Activated CD4-positive, alpha-beta T cell treated with anti-CD3 and anti-CD28 coated beads, Interleukin-2, amount 10 ng/mL, durations not matched to agents 7 days and 5 days (primary cell): ENCODE data around the gene ARHGAP30. TPM values are rescaled to one million over a fixed set of nuclear protein-coding genes. Genes with fewer than 3 reads are reported as not detected.
A peak's percentile ranks its signal among the peaks of the same experiment; 100 is the strongest.

Experiments used
- CTCF ChIA-PET: fragments of 350-600 bp; sonication (Branson Sonifier 250); formaldehyde crosslinking; loops from one replicate; lab custom pipeline; 2021; ENCODE audit warnings: antibody characterized with exemption; lab: Charles Lee
- POLR2A ChIA-PET: fragments of 350-600 bp; sonication (Branson Sonifier 250); formaldehyde crosslinking; loops from one replicate; lab custom pipeline; 2021; ENCODE audit warnings: antibody characterized with exemption; lab: Charles Lee
- DNase-seq: peaks from one replicate; pipeline ENCODE4 v3.0.0-alpha.2; 2020
- H3K27ac Mint-ChIP-seq: one replicate; pipeline ENCODE4 v1.8.0; 2021; ENCODE audit warnings: mild to moderate bottlenecking, moderate library complexity, mixed read lengths
- H3K27me3 Mint-ChIP-seq: one replicate; pipeline ENCODE4 v1.8.0; 2021; ENCODE audit warnings: mixed read lengths
- H3K36me3 Mint-ChIP-seq: one replicate; pipeline ENCODE4 v1.8.0; 2021; ENCODE audit warnings: low read depth, mixed read lengths
- H3K4me1 Mint-ChIP-seq: one replicate; pipeline ENCODE4 v1.8.0; 2021; ENCODE audit warnings: mixed read lengths
- H3K4me3 Mint-ChIP-seq: one replicate; pipeline ENCODE4 v1.8.0; 2021; ENCODE audit warnings: mild to moderate bottlenecking, moderate library complexity, mixed read lengths
- H3K9me3 Mint-ChIP-seq: one replicate; pipeline ENCODE4 v1.8.0; 2021; ENCODE audit warnings: mixed read lengths
- total RNA-seq, 2 experiments: library from RNA; stranded (reverse); gene quantifications; one replicate each; pipeline ENCODE4 v1.2.3, GENCODE V29; 2021

Gene ARHGAP30
- total RNA-seq, 2 experiments from 2014 or later: 244 to 304 TPM

DNA sequence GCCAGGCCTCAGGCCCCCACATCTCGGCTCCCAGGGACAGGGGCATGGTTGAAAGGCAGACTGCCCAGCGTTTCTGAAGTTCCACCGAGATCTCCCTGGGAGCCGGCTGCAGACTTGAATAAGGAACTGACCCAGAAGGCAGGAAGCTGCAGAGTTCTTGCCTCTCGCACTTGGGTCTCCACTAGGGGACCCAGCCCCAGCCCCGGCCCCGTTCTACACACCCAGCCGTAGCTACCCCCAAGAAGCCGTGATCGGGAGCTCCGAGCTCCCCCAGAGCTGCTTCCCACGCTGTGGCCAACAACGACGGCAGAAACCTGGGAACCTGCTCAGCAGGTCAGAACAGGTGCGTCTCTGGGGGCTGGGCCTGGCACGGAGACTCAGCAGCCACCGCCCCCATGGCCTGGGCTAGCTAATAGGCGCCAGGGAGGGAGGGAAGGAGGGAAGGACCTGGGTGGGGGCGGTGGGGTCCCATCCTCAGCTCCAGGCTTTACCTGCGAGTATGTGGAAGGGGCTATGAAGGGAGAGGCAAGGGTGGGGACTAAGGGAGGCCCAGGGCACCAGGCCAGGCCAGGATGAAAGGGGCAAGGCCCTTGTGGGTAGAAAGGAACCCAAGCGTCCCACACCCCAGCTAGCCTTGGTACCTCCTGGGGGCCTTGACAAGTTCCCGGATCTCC is 19.7 kb upstream of the ARHGAP30 start, which contains the start of gene NECTIN4:
TSS of gene NECTIN4 (minus strand) at position 308 of the 674 bp plus-strand sequence. CDS start at position 46, 262 bp downstream.
- CTCF ChIA-PET: interaction anchor here (0.9 to 9.5 kb wide), 5 partner anchors 8 to 408 kb away, joined by 3 to 88 read pairs (median 6); partner anchors contain the start of genes ARHGAP30, KLHDC9 and TOMM40L

GRCh38 chr1:161088587-161089110 is 19.0 kb upstream of the ARHGAP30 start:
- H3K27me3 Mint-ChIP-seq: no peaks in the 10 kb centered on the region
- POLR2A ChIA-PET: no interaction called here

More for the DNA sequence above, 19.7 kb upstream of the ARHGAP30 start, which contains the start of gene NECTIN4:
- Mint-ChIP-seq H3K27me3 (no peaks in the 10 kb centered on the region), H3K9me3 (no peaks in the 10 kb centered on the region), H3K36me3 (no peaks in the 10 kb centered on the region), H3K4me1 (peaks cover 32% of the 10 kb centered on the region), H3K4me3 (no peak within 1 kb of the TSS), H3K27ac (peak within 1 kb of the TSS; percentile 55)
- POLR2A ChIA-PET: no interaction called here
- DNase-seq: no peak

GRCh38 chr1:161086457-161086856 is 16.8 kb upstream of the ARHGAP30 start:
- H3K4me1 Mint-ChIP-seq: peaks cover 11% of the 10 kb centered on the region
- ChIA-PET CTCF (interaction anchor here (0.8 to 9.5 kb wide), 5 partner anchors 11 to 83 kb away, joined by 3 to 88 read pairs (median 4); partner anchors contain the start of genes ARHGAP30, KLHDC9 and USF1), POLR2A (no interaction called here)
- no peaks in the 10 kb centered on the region for H3K36me3 Mint-ChIP-seq
- H3K9me3 Mint-ChIP-seq: no peaks in the 10 kb centered on the region
- no peaks in the 10 kb centered on the region for H3K27me3 Mint-ChIP-seq
- H3K4me3 Mint-ChIP-seq: no peak overlapping the region
- no peak overlapping the region for H3K27ac Mint-ChIP-seq
- no peak for DNase-seq

More at GRCh38 chr1:161088587-161089110, 19.0 kb upstream of the ARHGAP30 start:
- CTCF ChIA-PET: interaction anchor here (2.5 to 9.5 kb wide), 3 partner anchors 9 to 15 kb away, joined by 6 to 88 read pairs (median 58); partner anchors contain the start of genes ARHGAP30 and KLHDC9
- DNase-seq: no peak
- Mint-ChIP-seq H3K27ac (no peak overlapping the region), H3K9me3 (no peaks in the 10 kb centered on the region), H3K4me1 (peaks cover 30% of the 10 kb centered on the region), H3K36me3 (no peaks in the 10 kb centered on the region), H3K4me3 (no peak overlapping the region)

DNA sequence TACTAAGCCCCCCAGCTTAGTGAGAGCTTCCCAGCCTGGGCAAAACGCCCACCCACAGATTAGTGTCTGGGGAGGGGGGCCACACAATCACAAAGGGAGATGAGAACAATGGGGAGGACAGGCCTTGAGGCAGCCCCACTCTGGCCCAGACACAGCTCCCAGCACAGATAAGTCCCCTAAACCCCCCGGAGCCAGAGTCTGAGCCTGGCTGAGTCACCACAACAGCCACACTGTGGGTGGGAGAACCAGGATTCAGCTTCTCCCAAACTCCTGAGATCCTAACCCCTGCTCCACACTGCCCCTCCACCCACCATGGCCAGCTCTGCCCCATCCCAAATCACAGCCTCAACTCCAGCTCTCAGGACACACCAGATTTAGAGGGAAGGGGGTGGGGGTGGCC is 15.5 kb upstream of the ARHGAP30 start:
- Mint-ChIP-seq H3K27me3 (no peaks in the 10 kb centered on the region), H3K36me3 (no peaks in the 10 kb centered on the region), H3K4me1 (no peaks in the 10 kb centered on the region), H3K4me3 (no peak overlapping the region), H3K9me3 (no peaks in the 10 kb centered on the region), H3K27ac (no peak overlapping the region)
- CTCF ChIA-PET: interaction anchor here (0.5 to 9.5 kb wide), 6 partner anchors 8 to 52 kb away, joined by 4 to 88 read pairs (median 5); partner anchors contain the start of genes ARHGAP30, KLHDC9 and USF1
- no peak for DNase-seq
- POLR2A ChIA-PET: no interaction called here

- H3K27me3 Mint-ChIP-seq: no peaks in the 10 kb centered on the region
- no peak overlapping the region for H3K27ac Mint-ChIP-seq
- CTCF ChIA-PET: interaction anchor here (0.7 to 9.5 kb wide), 5 partner anchors 8 to 34 kb away, joined by 3 to 88 read pairs (median 6); partner anchors contain the start of genes ARHGAP30 and KLHDC9
- H3K36me3 Mint-ChIP-seq: no peaks in the 10 kb centered on the region
- H3K4me1 Mint-ChIP-seq: no peaks in the 10 kb centered on the region
- POLR2A ChIA-PET: no interaction called here
- H3K9me3 Mint-ChIP-seq: no peaks in the 10 kb centered on the region
- no peak overlapping the region for H3K4me3 Mint-ChIP-seq
- DNase-seq: no peak
Observed at GRCh38 chr1:161084597-161084988, 14.9 kb upstream of the ARHGAP30 start.

- no peak overlapping the region for H3K4me3 Mint-ChIP-seq
- ChIA-PET CTCF (interaction anchor here (1.2 to 9.5 kb wide), 4 partner anchors 9 to 35 kb away, joined by 3 to 88 read pairs (median 32); partner anchors contain the start of genes ARHGAP30 and KLHDC9), POLR2A (no interaction called here)
- no peak overlapping the region for H3K27ac Mint-ChIP-seq
- no peaks in the 10 kb centered on the region for H3K4me1 Mint-ChIP-seq
- no peak for DNase-seq
- H3K36me3 Mint-ChIP-seq: no peaks in the 10 kb centered on the region
- no peaks in the 10 kb centered on the region for H3K9me3 Mint-ChIP-seq
- no peaks in the 10 kb centered on the region for H3K27me3 Mint-ChIP-seq
Observed at GRCh38 chr1:161083748-161084596, 14.3 kb upstream of the ARHGAP30 start.

GRCh38 chr1:161082996-161083747 is 13.5 kb upstream of the ARHGAP30 start:
- Mint-ChIP-seq H3K4me3 (no peak overlapping the region), H3K4me1 (no peaks in the 10 kb centered on the region), H3K27me3 (no peaks in the 10 kb centered on the region), H3K27ac (no peak overlapping the region), H3K36me3 (no peaks in the 10 kb centered on the region), H3K9me3 (no peaks in the 10 kb centered on the region)
- POLR2A ChIA-PET: no interaction called here
- CTCF ChIA-PET: interaction anchor here (2.0 to 9.5 kb wide), 3 partner anchors 10 to 14 kb away, joined by 6 to 88 read pairs (median 58); partner anchors contain the start of genes ARHGAP30 and KLHDC9
- DNase-seq: no peak

DNA sequence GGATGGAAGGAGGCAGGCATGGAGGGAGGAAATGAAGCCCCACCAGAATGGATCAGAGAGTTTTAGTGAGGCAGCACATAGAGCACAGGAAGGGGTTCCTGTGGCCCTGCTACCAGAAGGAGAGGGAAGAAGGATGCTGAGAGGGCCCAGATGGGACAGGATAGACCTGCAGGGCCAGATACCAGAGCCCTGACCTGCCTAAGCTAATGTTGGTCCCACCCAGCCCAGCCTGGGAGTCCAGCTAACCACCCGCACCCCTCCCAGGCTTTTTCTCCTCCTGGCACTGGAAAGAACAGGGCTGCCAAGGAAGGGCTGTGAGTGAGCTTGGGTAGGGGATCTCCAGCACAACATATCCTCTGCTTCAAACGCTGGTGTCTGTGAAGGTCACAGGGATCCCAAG is 12.8 kb upstream of the ARHGAP30 start:
- ChIA-PET CTCF (interaction anchor here (9.5 kb wide), 1 partner anchor 9 kb away, joined by 88 read pairs; the partner anchor contains the start of gene ARHGAP30), POLR2A (no interaction called here)
- Mint-ChIP-seq H3K4me3 (no peak overlapping the region), H3K27me3 (no peaks in the 10 kb centered on the region), H3K36me3 (no peaks in the 10 kb centered on the region), H3K27ac (no peak overlapping the region), H3K4me1 (no peaks in the 10 kb centered on the region), H3K9me3 (no peaks in the 10 kb centered on the region)
- no peak for DNase-seq

- Mint-ChIP-seq H3K36me3 (no peaks in the 10 kb centered on the region), H3K4me1 (peaks cover 2% of the 10 kb centered on the region), H3K9me3 (no peaks in the 10 kb centered on the region), H3K27me3 (no peaks in the 10 kb centered on the region), H3K27ac (no peak overlapping the region), H3K4me3 (no peak overlapping the region)
- ChIA-PET POLR2A (no interaction called here), CTCF (interaction anchor here (9.5 kb wide), 1 partner anchor 8 kb away, joined by 88 read pairs; the partner anchor contains the start of gene ARHGAP30)
- DNase-seq: no peak
Observed at GRCh38 chr1:161081519-161081918, 11.8 kb upstream of the ARHGAP30 start.

DNA sequence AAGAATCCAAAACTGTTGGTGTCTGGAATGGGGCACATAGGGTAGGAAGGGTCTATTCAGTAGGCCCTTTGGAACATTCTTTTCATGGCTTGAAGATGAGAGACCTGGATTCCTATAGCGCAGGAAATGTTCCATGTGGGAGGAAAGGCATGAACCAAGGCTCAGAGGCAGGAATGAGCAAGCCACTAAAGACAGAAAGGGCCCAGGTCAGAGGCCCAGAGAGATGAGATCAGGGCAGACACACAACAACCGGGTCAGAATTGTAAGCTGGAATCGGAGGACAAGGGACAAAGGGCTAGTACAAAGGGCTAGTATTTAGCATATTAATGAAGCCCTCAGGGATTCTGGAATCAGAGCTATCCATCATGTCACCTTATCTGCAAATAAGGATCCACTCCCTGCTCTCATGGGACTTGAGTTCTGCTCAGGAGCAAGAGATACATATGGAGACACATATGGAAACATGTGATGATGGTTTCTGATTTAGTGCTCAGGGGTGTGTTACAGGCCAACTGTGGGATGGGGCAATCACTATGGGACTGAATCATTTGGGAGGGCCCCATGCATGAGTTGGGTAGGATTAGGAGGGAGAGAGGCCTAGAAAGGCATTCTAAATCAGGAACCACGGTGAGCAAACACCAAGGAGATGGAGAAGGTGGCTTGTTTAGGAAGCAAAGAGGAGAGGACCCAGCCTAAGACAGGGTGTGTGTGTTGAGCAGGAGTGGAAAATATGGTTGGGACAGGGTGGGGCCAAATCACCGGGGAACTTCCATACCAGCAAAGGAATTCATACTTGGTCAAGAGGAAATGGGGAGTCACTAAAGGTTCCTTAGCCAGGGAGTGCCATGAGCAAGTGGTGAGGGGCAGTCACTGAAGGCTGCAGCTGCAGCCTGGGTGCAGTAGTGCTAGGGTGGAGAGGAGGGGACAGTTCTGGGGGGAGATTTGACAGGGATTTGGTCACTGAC is 11.0 kb upstream of the ARHGAP30 start:
- DNase-seq: no peak
- ChIA-PET CTCF (interaction anchor here (1.1 to 9.5 kb wide), 4 partner anchors 8 to 19 kb away, joined by 3 to 88 read pairs (median 4); partner anchors contain the start of gene ARHGAP30), POLR2A (no interaction called here)
- H3K36me3 Mint-ChIP-seq: no peaks in the 10 kb centered on the region
- H3K27ac Mint-ChIP-seq: no peak overlapping the region
- no peaks in the 10 kb centered on the region for H3K9me3 Mint-ChIP-seq
- no peaks in the 10 kb centered on the region for H3K27me3 Mint-ChIP-seq
- H3K4me1 Mint-ChIP-seq: peaks cover 3% of the 10 kb centered on the region
- H3K4me3 Mint-ChIP-seq: no peak overlapping the region
